T-helper 2 cell treated with Interferon-gamma antibody and Interleukin-4, amounts not matched to agents 5 μg/mL and 100 μg/mL, for 36 hours (primary cell): ENCODE measurements around the gene KLLN.

ENCODE experiments used
- DNase-seq: peaks from one replicate; pipeline ENCODE4 v3.0.0; 2021; ENCODE audit warnings: low spot score
- H3K27ac Mint-ChIP-seq: one replicate; pipeline ENCODE4 v1.8.0; 2021; ENCODE audit warnings: mild to moderate bottlenecking, mixed read lengths
- H3K27me3 Mint-ChIP-seq: one replicate; pipeline ENCODE4 v1.8.0; 2021; ENCODE audit warnings: low read depth, mixed read lengths
- H3K36me3 Mint-ChIP-seq: one replicate; pipeline ENCODE4 v1.8.0; 2021; ENCODE audit warnings: low read depth, mixed read lengths
- H3K4me1 Mint-ChIP-seq: one replicate; pipeline ENCODE4 v1.8.0; 2021; ENCODE audit warnings: low read depth, mixed read lengths
- H3K4me3 Mint-ChIP-seq: one replicate; pipeline ENCODE4 v1.8.0; 2022; ENCODE audit warnings: mild to moderate bottlenecking, moderate library complexity, mixed read lengths
- H3K9me3 Mint-ChIP-seq: one replicate; pipeline ENCODE4 v1.8.0; 2021; ENCODE audit warnings: mixed read lengths

KLLN gene

DNA sequence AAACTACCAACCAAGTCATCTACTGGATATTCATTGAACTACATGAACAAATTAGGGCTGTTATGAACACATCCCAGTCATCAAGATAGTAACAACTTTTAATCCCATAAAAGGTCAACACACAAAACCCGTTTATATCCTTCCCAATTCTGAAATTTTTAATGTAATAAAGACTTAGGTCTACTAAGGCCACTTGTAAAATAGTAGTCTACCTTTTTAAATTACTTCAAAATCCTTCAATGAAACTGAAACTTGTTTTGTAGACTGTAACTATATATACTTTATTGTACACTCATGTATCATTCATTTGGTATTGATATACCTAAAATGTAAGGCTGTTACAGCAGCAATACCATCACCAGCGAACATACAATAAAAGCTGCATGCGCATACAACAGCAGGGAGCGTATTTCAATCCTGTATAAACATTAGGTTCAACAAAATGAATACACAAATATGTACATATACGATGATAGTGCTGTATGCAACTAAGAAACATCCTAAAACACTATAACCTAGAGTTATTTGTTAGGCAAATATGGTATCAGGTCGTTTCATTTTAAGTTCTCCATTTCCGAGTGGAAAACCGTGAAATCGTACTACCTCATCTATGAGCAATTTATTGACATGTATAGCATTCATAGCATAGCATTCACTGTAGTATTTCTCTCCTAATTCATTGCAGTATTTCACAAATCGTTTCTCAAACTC lies 46.3 kb downstream of the KLLN start:
- H3K9me3 Mint-ChIP-seq: no peaks in the 10 kb centered on the region
- no peak for DNase-seq
- peak overlapping the region; percentile 93 for H3K27ac Mint-ChIP-seq
- H3K36me3 Mint-ChIP-seq: peaks cover 11% of the 10 kb centered on the region
- no peaks in the 10 kb centered on the region for H3K27me3 Mint-ChIP-seq
- peaks cover 30% of the 10 kb centered on the region for H3K4me1 Mint-ChIP-seq
- H3K4me3 Mint-ChIP-seq: peak overlapping the region; percentile 94

GRCh38 chr10:87816163-87816897 lies 47.0 kb downstream of the KLLN start:
- Mint-ChIP-seq H3K27ac (no peak overlapping the region), H3K4me1 (peaks cover 31% of the 10 kb centered on the region), H3K27me3 (no peaks in the 10 kb centered on the region), H3K4me3 (peak overlapping the region; percentile 94), H3K36me3 (peaks cover 18% of the 10 kb centered on the region), H3K9me3 (no peaks in the 10 kb centered on the region)
- no peak for DNase-seq
